Osteoblast (primary cell): ENCODE results near the gene DMRTC2. TPM values are rescaled to one million over a fixed set of nuclear protein-coding genes. Genes with fewer than 3 reads are reported as not detected.

ENCODE experiments used
- DNase-seq: peaks from one replicate; pipeline ENCODE4 v3.0.0; 2011; ENCODE audit warnings: low spot score, mixed read lengths; ENCODE audit not compliant: insufficient read length; ENCODE audit errors: missing footprints
- H2AFZ ChIP-seq: 2 replicates; pipeline ENCODE4 v1.6.0; 2011; ENCODE audit warnings: mild to moderate bottlenecking, low read length
- H3K27ac ChIP-seq: 2 replicates; pipeline ENCODE4 v1.5.1; 2011; ENCODE audit warnings: mild to moderate bottlenecking, low read depth, low read length, moderate library complexity
- H3K27me3 ChIP-seq: 2 replicates; pipeline ENCODE4 v1.6.0; 2012; ENCODE audit warnings: mild to moderate bottlenecking, control low read depth, inconsistent platforms, low read length, moderate library complexity; ENCODE audit not compliant: insufficient read depth
- H3K36me3 ChIP-seq: 2 replicates; pipeline ENCODE4 v1.5.1; 2011; ENCODE audit warnings: mild to moderate bottlenecking, low read length, control low read depth, moderate library complexity; ENCODE audit not compliant: insufficient read depth
- H3K4me1 ChIP-seq: 2 replicates; pipeline ENCODE4 v1.5.1; 2011; ENCODE audit warnings: mild to moderate bottlenecking, low read length, control low read depth, moderate library complexity; ENCODE audit not compliant: insufficient read depth
- H3K4me2 ChIP-seq: 2 replicates; pipeline ENCODE4 v1.6.0; 2011; ENCODE audit warnings: mild to moderate bottlenecking, low read length; ENCODE audit not compliant: insufficient read depth
- H3K4me3 ChIP-seq: fragments of 200-600 bp; sonication (generic); 3 replicates; pipeline ENCODE4 v1.5.1; 2012; ENCODE audit warnings: mild to moderate bottlenecking, low read length, inconsistent platforms; ENCODE audit not compliant: insufficient read depth
- H3K79me2 ChIP-seq: 2 replicates; pipeline ENCODE4 v1.6.0; 2012; ENCODE audit warnings: mild to moderate bottlenecking, low read length, control low read depth, inconsistent platforms; ENCODE audit not compliant: insufficient read depth
- H3K9me3 ChIP-seq: 2 replicates; pipeline ENCODE4 v1.5.1; 2011; ENCODE audit warnings: low read depth, low read length, control low read depth
- H4K20me1 ChIP-seq: 2 replicates; pipeline ENCODE4 v1.6.0; 2012; ENCODE audit warnings: mild to moderate bottlenecking, low read length, control low read depth; ENCODE audit not compliant: insufficient read depth
- CTCF ChIP-seq: IDR thresholded peaks from 2 replicates; pipeline ENCODE4 v1.5.1; 2011; ENCODE audit warnings: mild to moderate bottlenecking, low read depth, low read length, moderate library complexity; ENCODE audit errors: extremely low read depth
- total RNA-seq: library from RNA; depleted of rRNA; stranded (reverse); fragments of >200 nt; gene quantifications from 2 replicates; pipeline ENCODE4 v1.2.3, GENCODE V29; 2012

Gene DMRTC2
- total RNA-seq, 1 donor = not detected

GRCh38 chr19:41892173-41892902, 47.5 kb downstream of the DMRTC2 start:
- H3K4me2 ChIP-seq = no peak overlapping the region
- H3K27me3 ChIP-seq = no peaks in the 10 kb centered on the region
- no peak overlapping the region for H3K27ac ChIP-seq
- no peaks in the 10 kb centered on the region for H3K4me1 ChIP-seq
- peaks cover 41% of the 10 kb centered on the region for H3K36me3 ChIP-seq
- H3K79me2 ChIP-seq = peaks cover 11% of the 10 kb centered on the region
- TF ChIP-seq CTCF = no peak
- peaks cover 29% of the 10 kb centered on the region for H4K20me1 ChIP-seq
- no peak for DNase-seq
- H3K4me3 ChIP-seq = no peak overlapping the region
- no peaks in the 10 kb centered on the region for H3K9me3 ChIP-seq
- H2AFZ ChIP-seq = no peak overlapping the region

GRCh38 chr19:41893899-41894298, 49.1 kb downstream of the DMRTC2 start:
- Histone ChIP-seq H3K9me3 (no peaks in the 10 kb centered on the region), H3K79me2 (peaks cover 7% of the 10 kb centered on the region), H3K4me2 (no peak overlapping the region), H4K20me1 (peaks cover 26% of the 10 kb centered on the region), H2AFZ (no peak overlapping the region), H3K27ac (no peak overlapping the region), H3K36me3 (peaks cover 54% of the 10 kb centered on the region), H3K4me3 (no peak overlapping the region), H3K4me1 (no peaks in the 10 kb centered on the region), H3K27me3 (no peaks in the 10 kb centered on the region)
- peak; percentile 9 for TF ChIP-seq CTCF
- peak; percentile 68 for DNase-seq

GRCh38 chr19:41894350-41894749, 49.5 kb downstream of the DMRTC2 start:
- H3K36me3 ChIP-seq = peaks cover 53% of the 10 kb centered on the region
- no peaks in the 10 kb centered on the region for H3K9me3 ChIP-seq
- DNase-seq = no peak
- peaks cover 5% of the 10 kb centered on the region for H3K79me2 ChIP-seq
- peaks cover 21% of the 10 kb centered on the region for H4K20me1 ChIP-seq
- H2AFZ ChIP-seq = no peak overlapping the region
- TF ChIP-seq CTCF = no peak
- H3K4me2 ChIP-seq = no peak overlapping the region
- no peaks in the 10 kb centered on the region for H3K27me3 ChIP-seq
- no peak overlapping the region for H3K27ac ChIP-seq
- no peaks in the 10 kb centered on the region for H3K4me1 ChIP-seq
- no peak overlapping the region for H3K4me3 ChIP-seq

GRCh38 chr19:41895745-41896580, 51.1 kb downstream of the DMRTC2 start:
- Histone ChIP-seq H3K27me3 (no peaks in the 10 kb centered on the region), H3K9me3 (no peaks in the 10 kb centered on the region), H3K36me3 (peaks cover 54% of the 10 kb centered on the region), H3K4me2 (no peak overlapping the region), H3K27ac (no peak overlapping the region), H2AFZ (no peak overlapping the region), H3K4me1 (no peaks in the 10 kb centered on the region), H4K20me1 (peaks cover 12% of the 10 kb centered on the region), H3K4me3 (no peak overlapping the region), H3K79me2 (peaks cover 5% of the 10 kb centered on the region)
- peak; percentile 38 for TF ChIP-seq CTCF
- peak; percentile 88 for DNase-seq
